ENCODE results near the gene SGSM1.

Gene SGSM1

GRCh38 chr22:24965822-24966626 is 160.0 kb downstream of the SGSM1 start:
- H3K4me3 ChIP-seq (ENCODE audit: low read depth, low read length) = no peak overlapping the region
- no peak for DNase-seq (ENCODE audit: low read depth)
- TF ChIP-seq CTCF (IDR thresholded peaks at IDR 0.05; ENCODE audit: insufficient read depth, low read depth, low read length, missing control alignments) = no peak

DNA sequence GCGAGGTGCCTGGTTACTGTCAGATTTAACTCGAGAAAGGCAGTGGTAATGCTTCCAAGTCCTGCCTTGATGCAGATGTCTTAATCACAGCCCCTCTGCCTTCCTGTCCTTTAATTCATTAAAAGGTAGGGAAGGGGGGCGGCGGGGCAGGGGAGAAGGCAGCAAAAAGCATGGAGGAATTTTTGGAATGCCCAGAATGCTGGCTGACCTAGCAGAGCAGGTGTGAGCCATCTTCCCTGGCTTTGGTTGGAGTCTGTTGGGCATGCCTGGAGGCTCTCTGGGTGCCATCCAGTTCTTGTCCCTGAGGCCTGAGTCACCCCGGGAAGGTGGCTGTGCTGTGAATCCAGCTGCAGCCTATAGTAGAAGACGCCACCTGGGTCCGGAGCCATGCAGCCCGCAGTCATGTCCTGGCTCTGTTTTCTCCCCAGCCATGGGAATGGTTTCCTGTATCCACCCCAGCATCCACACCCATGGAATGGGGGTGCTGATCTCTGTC is 162.1 kb downstream of the SGSM1 start:
- DNase-seq (ENCODE audit: low read depth) = no peak
- H3K4me3 ChIP-seq (ENCODE audit: low read depth, low read length) = no peak overlapping the region
- TF ChIP-seq CTCF (IDR thresholded peaks at IDR 0.05; ENCODE audit: insufficient read depth, low read depth, low read length, missing control alignments) = no peak

GRCh38 chr22:24969560-24970301 is 163.7 kb downstream of the SGSM1 start:
- no peak for TF ChIP-seq CTCF (IDR thresholded peaks at IDR 0.05; ENCODE audit: insufficient read depth, low read depth, low read length, missing control alignments)
- DNase-seq (ENCODE audit: low read depth) = no peak
- no peak overlapping the region for H3K4me3 ChIP-seq (ENCODE audit: low read depth, low read length)

DNA sequence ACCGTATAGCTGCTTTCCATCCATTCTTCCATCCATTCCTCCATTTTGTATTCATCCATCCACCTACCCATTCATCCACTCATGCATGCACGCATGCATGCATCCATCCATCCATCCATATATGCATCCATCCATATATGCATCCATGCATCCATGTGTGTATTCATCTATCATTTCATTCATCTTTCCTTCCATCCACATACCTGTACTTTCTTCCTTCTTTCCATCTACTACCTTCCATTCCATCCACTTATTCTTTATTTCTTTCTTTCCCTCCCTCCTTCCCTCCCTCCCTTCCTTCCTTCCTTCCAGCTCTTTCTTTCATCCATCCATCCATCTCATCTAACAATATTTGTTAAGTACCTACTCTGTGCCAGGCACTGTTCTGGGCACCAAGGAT is 166.4 kb downstream of the SGSM1 start:
- no peak for DNase-seq (ENCODE audit: low read depth)
- no peak overlapping the region for H3K4me3 ChIP-seq (ENCODE audit: low read depth, low read length)
- no peak for TF ChIP-seq CTCF (IDR thresholded peaks at IDR 0.05; ENCODE audit: insufficient read depth, low read depth, low read length, missing control alignments)

DNA sequence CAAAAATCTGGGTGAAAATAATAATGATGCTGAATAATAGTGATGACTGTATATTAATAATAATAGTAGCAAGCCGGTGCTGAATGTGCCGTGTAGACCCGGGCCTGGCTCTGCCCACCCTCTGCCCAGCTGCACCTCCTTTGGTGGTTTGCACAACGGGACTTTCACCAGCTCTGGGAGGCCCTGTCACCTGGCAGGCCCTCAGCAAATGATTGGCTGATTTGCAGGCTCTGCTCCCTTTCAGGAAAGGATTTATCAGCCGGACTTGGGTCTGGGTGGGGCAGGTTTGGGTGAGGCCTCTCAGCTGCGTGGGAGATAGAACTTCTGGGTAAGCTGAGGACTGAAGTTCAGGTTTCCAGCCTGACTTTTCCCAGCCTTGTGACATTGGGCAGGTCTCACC is 167.9 kb downstream of the SGSM1 start:
- no peak for DNase-seq (ENCODE audit: low read depth)
- no peak for TF ChIP-seq CTCF (IDR thresholded peaks at IDR 0.05; ENCODE audit: insufficient read depth, low read depth, low read length, missing control alignments)
- H3K4me3 ChIP-seq (ENCODE audit: low read depth, low read length) = no peak overlapping the region

DNA sequence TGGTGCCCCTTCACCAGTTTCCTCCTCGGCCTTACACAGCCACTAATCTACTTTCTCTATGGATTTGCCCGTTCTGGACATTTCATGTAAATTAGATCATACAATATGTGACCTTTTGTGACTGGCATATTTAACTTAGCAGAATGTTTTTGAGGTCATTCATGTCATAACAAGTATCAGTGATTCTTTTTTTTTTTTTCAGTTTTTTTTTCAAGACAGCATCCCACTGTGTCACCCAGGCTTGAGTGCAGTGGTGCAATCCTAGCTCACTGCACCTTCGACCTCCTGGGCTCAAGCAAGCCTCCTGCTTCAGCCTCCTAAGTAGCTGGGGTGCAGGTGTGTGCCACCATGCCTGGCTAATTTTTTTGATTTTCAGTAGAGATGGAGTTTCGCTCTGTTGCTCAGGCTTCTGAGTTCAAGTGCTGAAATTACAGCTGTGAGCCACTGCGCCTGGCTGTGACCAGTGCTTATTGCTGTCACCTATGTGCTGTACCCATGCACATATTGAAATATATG is 169.2 kb downstream of the SGSM1 start:
- H3K4me3 ChIP-seq (ENCODE audit: low read depth, low read length) = no peak overlapping the region
- no peak for DNase-seq (ENCODE audit: low read depth)
- TF ChIP-seq CTCF (IDR thresholded peaks at IDR 0.05; ENCODE audit: insufficient read depth, low read depth, low read length, missing control alignments) = no peak

All from GM12865 (cell line).